ENCODE data around the gene PCNP. TPM values are rescaled to one million over a fixed set of nuclear protein-coding genes. Genes with fewer than 3 reads are reported as not detected.

PCNP gene
- total and polyA plus RNA-seq, 2 donors (not counting 1 experiment from before 2014, with no cell fraction given) = 39.1 to 156 TPM

DNA sequence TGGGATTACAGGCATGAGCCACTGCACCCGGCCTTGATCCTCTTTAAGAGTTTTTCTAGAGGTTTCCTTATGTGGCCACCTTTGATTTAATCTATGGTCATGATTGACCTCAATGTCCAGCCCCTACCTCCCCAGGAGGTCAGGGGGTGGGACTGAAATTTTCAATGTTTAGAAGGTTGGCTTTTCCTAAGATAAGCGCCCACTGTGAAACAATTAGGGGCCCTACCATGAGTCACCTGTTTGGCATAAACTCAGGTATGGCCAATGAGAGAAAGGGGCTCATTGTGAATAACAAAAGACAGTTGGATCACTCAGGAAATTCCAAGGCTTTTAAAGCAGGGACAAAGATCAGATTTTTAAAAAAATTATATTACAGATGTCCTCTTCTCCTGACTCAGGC lies 51.9 kb downstream of the PCNP start:
- WGBS (ENCODE audit: insufficient coverage) = no CpG with 5 or more reads among the region's 2 CpGs
- H3K9me3 ChIP-seq (ENCODE audit: control extremely low read depth in 1 of 3, control insufficient read depth in 2 of 3, insufficient read depth in 1 of 3, low read length in 2 of 3) = peaks cover 0 to 7% (median 1%) of the 10 kb centered on the region in 3 donors
- no peaks in the 10 kb centered on the region for H3K9me3 Mint-ChIP-seq (ENCODE audit: insufficient read depth)
- intact Hi-C loops (cut with micrococcal nuclease) = no loop called here
- H3K27ac Mint-ChIP-seq = no peak overlapping the region
- ATAC-seq (ENCODE audit: low read depth) (no peak), DNase-seq (no peak)
- no peak overlapping the region for H3K4me2 ChIP-seq (replicated peaks; ENCODE audit: low read depth, low read length, poor library complexity, severe bottlenecking)
- no peak for TF ChIP-seq EZH2 (IDR thresholded peaks at IDR 0.05; ENCODE audit: borderline replicate concordance, insufficient read depth, low read depth, low read length, poor library complexity, severe bottlenecking)
- TF ChIP-seq, protein P1, sequence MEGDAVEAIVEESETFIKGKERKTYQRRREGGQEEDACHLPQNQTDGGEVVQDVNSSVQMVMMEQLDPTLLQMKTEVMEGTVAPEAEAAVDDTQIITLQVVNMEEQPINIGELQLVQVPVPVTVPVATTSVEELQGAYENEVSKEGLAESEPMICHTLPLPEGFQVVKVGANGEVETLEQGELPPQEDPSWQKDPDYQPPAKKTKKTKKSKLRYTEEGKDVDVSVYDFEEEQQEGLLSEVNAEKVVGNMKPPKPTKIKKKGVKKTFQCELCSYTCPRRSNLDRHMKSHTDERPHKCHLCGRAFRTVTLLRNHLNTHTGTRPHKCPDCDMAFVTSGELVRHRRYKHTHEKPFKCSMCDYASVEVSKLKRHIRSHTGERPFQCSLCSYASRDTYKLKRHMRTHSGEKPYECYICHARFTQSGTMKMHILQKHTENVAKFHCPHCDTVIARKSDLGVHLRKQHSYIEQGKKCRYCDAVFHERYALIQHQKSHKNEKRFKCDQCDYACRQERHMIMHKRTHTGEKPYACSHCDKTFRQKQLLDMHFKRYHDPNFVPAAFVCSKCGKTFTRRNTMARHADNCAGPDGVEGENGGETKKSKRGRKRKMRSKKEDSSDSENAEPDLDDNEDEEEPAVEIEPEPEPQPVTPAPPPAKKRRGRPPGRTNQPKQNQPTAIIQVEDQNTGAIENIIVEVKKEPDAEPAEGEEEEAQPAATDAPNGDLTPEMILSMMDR (IDR thresholded peaks at IDR 0.05) = no peak
- no peak overlapping the region for H3K27ac ChIP-seq (ENCODE audit: low read length in 2 of 2)
- H3K4me3 ChIP-seq (ENCODE audit: control extremely low read depth in 1 of 5, extremely low read depth in 1 of 5, insufficient read depth in 1 of 5, low read depth in 2 of 5, low read length in 4 of 5) = no peak overlapping the region
- H4K20me1 ChIP-seq (ENCODE audit: control insufficient read depth, insufficient read depth, low read length, poor library complexity, severe bottlenecking) = no peaks in the 10 kb centered on the region
- H2AFZ ChIP-seq (ENCODE audit: insufficient read depth, low read depth, low read length, poor library complexity, severe bottlenecking) = no peak overlapping the region
- H3K79me2 ChIP-seq (ENCODE audit: control insufficient read depth, insufficient read depth, low read length) = no peaks in the 10 kb centered on the region
- H3K27me3 Mint-ChIP-seq = no peaks in the 10 kb centered on the region
- H3K27me3 ChIP-seq (replicated peaks in 1 of 4; ENCODE audit: control extremely low read depth in 1 of 4, control insufficient read depth in 3 of 4, insufficient read depth in 4 of 4, low read length in 3 of 4) = no peaks in the 10 kb centered on the region
- POLR2A ChIA-PET = no interaction called here
- H3K4me1 ChIP-seq (ENCODE audit: control insufficient read depth in 2 of 2, insufficient read depth in 2 of 2, low read length in 2 of 2) = no peaks in the 10 kb centered on the region
- H3K4me1 Mint-ChIP-seq = no peaks in the 10 kb centered on the region
- no peak overlapping the region for H3K9ac ChIP-seq (ENCODE audit: low read length)
- CTCF ChIA-PET = interaction anchor here (1.4 kb wide), 1 partner anchor 26 kb away, joined by 5 read pairs; no protein-coding TSS in a partner anchor
- no peaks in the 10 kb centered on the region for H3K36me3 ChIP-seq (replicated peaks in 1 of 2; ENCODE audit: control extremely low read depth in 1 of 2, control insufficient read depth in 1 of 2, extremely low read depth in 1 of 2, insufficient read depth in 2 of 2, low read length in 1 of 2)
- no peak overlapping the region for H3K4me3 Mint-ChIP-seq

DNA sequence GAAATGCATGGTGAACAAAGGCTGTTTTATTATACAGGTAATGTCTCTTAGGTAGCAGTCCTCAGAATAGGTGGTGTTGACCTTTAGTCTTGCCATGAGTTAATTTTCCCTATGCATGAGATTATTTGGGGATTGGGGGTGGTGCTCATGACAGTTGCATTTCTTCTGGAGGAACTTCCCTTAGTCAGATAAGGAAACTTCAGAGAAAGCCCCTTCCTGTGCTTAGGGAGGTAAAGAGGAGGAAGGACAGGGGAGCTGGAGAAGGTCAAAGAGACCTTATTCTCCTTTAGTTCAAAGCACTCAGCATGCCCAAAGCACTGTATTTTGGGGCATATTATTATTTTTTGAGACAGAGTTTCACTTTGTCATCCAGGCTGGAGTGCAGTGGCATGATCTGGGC lies 55.2 kb downstream of the PCNP start:
- ATAC-seq (ENCODE audit: low read depth) (no peak), DNase-seq (no peak)

More for the DNA sequence above, 55.2 kb downstream of the PCNP start:
- peaks cover 0 to 7% (median 0%) of the 10 kb centered on the region in 3 donors for H3K9me3 ChIP-seq (ENCODE audit: control extremely low read depth in 1 of 3, control insufficient read depth in 2 of 3, insufficient read depth in 1 of 3, low read length in 2 of 3)
- H3K27me3 Mint-ChIP-seq = no peaks in the 10 kb centered on the region
- intact Hi-C loops (cut with micrococcal nuclease) = no loop called here
- ChIA-PET POLR2A (no interaction called here), CTCF (no interaction called here)
- no peaks in the 10 kb centered on the region for H4K20me1 ChIP-seq (ENCODE audit: control insufficient read depth, insufficient read depth, low read length, poor library complexity, severe bottlenecking)
- no peak overlapping the region for H3K27ac Mint-ChIP-seq
- no peaks in the 10 kb centered on the region for H3K9me3 Mint-ChIP-seq (ENCODE audit: insufficient read depth)
- no peak overlapping the region for H3K9ac ChIP-seq (ENCODE audit: low read length)
- no peaks in the 10 kb centered on the region for H3K27me3 ChIP-seq (replicated peaks in 1 of 4; ENCODE audit: control extremely low read depth in 1 of 4, control insufficient read depth in 3 of 4, insufficient read depth in 4 of 4, low read length in 3 of 4)
- TF ChIP-seq, protein P1 (IDR thresholded peaks at IDR 0.05) = no peak
- no peak for TF ChIP-seq EZH2 (IDR thresholded peaks at IDR 0.05; ENCODE audit: borderline replicate concordance, insufficient read depth, low read depth, low read length, poor library complexity, severe bottlenecking)
- no peaks in the 10 kb centered on the region for H3K79me2 ChIP-seq (ENCODE audit: control insufficient read depth, insufficient read depth, low read length)
- H3K36me3 ChIP-seq (replicated peaks in 1 of 2; ENCODE audit: control extremely low read depth in 1 of 2, control insufficient read depth in 1 of 2, extremely low read depth in 1 of 2, insufficient read depth in 2 of 2, low read length in 1 of 2) = no peaks in the 10 kb centered on the region
- no peaks in the 10 kb centered on the region for H3K4me1 ChIP-seq (ENCODE audit: control insufficient read depth in 2 of 2, insufficient read depth in 2 of 2, low read length in 2 of 2)
- no peak overlapping the region for H2AFZ ChIP-seq (ENCODE audit: insufficient read depth, low read depth, low read length, poor library complexity, severe bottlenecking)
- no peak overlapping the region for H3K27ac ChIP-seq (ENCODE audit: low read length in 2 of 2)
- no peaks in the 10 kb centered on the region for H3K4me1 Mint-ChIP-seq
- H3K4me3 Mint-ChIP-seq = no peak overlapping the region
- no peak overlapping the region for H3K4me2 ChIP-seq (replicated peaks; ENCODE audit: low read depth, low read length, poor library complexity, severe bottlenecking)
- no peak overlapping the region for H3K4me3 ChIP-seq (ENCODE audit: control extremely low read depth in 1 of 5, extremely low read depth in 1 of 5, insufficient read depth in 1 of 5, low read depth in 2 of 5, low read length in 4 of 5)
